Left lobe of liver (tissue), 2 donors: ENCODE results near the gene LRRC25. TPM values are rescaled to one million over a fixed set of nuclear protein-coding genes. Genes with fewer than 3 reads are reported as not detected.

Experiments used
- ATAC-seq: fragments of 200-7000 bp; cut with Tn5 transposase; one replicate; pipeline ENCODE4 v1.9.1; 2020; ENCODE audit warnings: mild to moderate bottlenecking, moderate library complexity
- DNase-seq: peaks from one replicate; pipeline ENCODE4 v3.0.0-alpha.2; 2020; ENCODE audit warnings: low spot score
- total RNA-seq: library from RNA; stranded (reverse); gene quantifications from one replicate; pipeline ENCODE4 v1.2.1, GENCODE V29; 2021
- donor health status: DM: no; HTN: no; CAD: no; lungs with moderate emphysema.
- donor health status: DM: no; HTN: yes; CAD: no.

The LRRC25 gene
- total RNA-seq, 1 donor from 2014 or later, result 2.2 TPM

- DNase-seq, result peak; percentile 72
- ATAC-seq, result peak; percentile 32
These were observed 39.5 kb upstream of the LRRC25 start for GRCh38 chr19:18436671-18437490.

DNA sequence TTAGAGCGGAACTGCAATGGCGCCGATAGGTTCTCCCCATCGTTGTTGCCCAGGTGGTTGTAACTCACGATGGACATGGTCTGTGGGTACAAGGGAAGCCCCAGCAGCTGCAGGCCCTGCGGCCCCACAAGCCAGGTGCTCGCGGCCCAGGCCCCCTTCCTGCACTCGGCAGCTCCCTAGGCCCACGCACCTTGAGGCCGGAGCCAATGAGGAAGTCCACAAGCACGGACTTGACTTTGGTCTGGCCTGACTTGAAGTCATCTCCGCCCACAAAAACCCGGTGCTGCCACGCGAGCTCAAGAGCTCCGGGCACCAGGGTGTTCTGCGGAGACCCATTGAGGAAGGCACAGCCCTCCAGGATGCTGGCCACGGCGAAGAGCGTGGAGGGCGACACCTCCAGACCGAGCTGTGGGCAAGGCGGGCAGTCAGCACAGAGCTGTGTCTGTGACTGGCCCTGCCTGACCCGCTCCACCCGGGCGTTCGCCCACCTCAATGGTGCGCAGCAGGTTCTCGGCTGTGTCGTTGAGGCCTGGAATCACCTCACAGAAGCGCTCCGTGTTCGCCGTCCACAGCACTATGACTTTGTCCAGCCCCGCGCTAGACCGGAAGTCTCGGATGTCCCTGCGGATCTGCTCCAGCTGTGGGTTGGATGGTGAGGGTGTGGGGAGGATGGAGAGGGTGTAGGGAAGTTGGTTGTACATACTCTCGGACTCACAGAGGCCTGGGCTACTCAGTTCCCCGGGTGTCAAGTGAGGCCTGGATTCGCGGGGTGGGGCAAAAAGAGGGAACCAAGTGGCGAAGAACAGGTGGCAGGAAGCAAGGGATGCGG, 38.6 kb upstream of the LRRC25 start:
- ATAC-seq (no peak), DNase-seq (no peak)

DNA sequence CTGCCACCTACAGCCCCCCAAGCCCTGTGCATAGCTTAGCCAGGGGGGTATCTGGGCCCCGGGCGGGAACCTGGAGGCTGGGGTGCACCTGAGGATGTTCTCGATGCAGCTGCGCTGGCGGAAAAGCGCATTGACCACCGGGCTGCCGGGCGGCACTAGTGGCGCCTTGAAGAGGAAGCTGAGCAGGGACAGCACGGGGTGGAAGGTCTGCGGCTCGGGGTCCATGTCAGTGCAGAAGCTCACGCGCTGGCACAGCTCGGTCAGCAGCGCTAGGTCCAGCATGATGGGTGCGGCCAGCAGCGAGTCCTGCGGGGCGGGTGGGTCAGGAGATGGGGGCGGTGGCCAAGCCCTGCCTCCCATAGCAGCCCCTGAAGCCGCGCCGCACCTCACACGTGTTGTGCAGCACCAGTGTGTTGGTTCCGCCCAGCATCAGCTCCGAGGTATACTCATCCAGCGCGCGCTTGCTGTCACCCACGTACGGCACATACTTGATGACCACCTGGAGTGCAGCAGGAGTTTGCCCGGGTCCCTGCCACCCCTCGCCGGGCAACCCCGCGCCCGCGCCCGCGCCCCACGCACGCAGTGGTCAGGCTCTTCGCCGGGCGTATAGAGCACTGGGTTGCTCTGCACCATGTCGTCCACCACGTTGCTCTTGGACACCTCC, 37.9 kb upstream of the LRRC25 start:
- ATAC-seq (no peak), DNase-seq (no peak)

GRCh38 chr19:18434411-18435175, 37.2 kb upstream of the LRRC25 start:
- DNase-seq, result no peak

GRCh38 chr19:18433735-18434398, 36.4 kb upstream of the LRRC25 start:
- ATAC-seq (no peak), DNase-seq (no peak)

More at GRCh38 chr19:18434411-18435175, 37.2 kb upstream of the LRRC25 start:
- no peak for ATAC-seq

GRCh38 chr19:18433015-18433691, 35.7 kb upstream of the LRRC25 start:
- no peak for DNase-seq
- no peak for ATAC-seq

GRCh38 chr19:18432275-18433014, 35.0 kb upstream of the LRRC25 start:
- ATAC-seq (no peak), DNase-seq (no peak)

GRCh38 chr19:18431351-18432197, 34.2 kb upstream of the LRRC25 start:
- ATAC-seq, result no peak
- no peak for DNase-seq

DNA sequence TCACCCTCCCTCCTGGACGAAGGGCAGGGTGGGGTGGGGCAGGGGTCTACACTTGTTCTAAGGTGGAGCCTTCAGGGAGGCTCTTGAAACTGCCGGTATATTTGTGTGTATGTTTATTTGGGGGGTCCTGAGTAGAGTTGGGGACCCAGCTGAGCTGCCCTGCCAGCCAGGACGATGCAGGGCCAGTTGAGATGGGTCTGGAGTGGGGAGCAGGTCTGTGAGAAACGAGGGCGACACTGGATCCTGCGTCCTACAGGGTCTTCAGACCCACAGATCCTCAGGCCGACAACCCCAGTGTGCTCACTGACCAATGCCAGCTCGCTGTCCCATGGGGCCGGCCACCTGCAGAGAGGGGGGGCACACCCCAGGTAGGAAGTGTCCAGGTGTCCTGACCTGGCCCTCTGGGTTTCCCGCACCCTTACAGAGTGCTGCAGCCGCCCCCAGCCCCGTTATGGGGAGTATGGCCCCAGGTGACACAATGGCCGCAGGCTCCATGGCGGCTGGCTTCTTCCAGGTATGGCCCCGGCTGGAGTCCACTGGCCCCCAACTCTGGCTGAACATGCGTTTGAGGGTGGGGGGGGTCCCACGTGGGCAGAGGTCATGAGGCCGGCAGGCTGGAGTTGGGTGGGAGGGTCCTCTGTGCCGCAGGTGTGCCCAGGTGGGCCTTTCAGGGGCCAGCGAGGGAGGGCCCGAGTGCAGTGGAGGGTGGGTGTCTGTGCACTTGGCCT, 33.2 kb upstream of the LRRC25 start:
- DNase-seq, result no peak
- ATAC-seq, result no peak

DNA sequence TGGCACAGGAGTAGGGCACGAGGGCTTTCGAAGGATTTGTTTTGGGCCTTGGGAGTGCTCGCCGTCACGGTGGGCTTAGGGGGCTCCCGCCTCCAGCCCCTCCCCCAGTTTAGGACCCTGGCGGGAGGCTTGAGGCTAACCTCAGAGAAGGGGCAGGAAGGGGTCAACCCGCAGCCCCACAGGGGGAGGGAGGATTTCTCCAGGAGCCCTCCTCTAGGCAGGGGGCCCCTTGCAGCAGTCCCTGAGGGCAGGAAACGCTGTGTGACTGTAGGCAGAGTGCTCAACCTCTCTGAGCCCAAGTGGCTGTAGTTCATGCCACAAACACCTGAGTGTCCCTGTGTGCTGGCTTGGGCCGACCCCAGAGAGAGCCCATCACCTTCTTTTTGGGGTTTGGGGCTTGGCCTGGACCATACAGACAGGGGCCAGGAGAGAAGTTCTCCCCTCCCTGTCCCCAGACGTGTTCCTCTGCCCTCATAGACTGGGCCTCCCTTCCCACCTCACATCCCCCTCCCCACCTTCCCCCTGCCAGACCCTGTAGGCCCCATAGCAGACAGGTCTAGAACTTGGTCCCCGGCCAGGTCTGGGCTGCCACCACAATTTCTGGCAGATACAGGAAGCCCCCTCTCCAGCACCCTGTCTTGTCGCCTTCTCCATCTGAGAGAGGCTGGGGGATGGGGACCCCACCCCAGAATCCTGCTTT, 32.4 kb upstream of the LRRC25 start:
- DNase-seq, result no peak
- no peak for ATAC-seq

DNA sequence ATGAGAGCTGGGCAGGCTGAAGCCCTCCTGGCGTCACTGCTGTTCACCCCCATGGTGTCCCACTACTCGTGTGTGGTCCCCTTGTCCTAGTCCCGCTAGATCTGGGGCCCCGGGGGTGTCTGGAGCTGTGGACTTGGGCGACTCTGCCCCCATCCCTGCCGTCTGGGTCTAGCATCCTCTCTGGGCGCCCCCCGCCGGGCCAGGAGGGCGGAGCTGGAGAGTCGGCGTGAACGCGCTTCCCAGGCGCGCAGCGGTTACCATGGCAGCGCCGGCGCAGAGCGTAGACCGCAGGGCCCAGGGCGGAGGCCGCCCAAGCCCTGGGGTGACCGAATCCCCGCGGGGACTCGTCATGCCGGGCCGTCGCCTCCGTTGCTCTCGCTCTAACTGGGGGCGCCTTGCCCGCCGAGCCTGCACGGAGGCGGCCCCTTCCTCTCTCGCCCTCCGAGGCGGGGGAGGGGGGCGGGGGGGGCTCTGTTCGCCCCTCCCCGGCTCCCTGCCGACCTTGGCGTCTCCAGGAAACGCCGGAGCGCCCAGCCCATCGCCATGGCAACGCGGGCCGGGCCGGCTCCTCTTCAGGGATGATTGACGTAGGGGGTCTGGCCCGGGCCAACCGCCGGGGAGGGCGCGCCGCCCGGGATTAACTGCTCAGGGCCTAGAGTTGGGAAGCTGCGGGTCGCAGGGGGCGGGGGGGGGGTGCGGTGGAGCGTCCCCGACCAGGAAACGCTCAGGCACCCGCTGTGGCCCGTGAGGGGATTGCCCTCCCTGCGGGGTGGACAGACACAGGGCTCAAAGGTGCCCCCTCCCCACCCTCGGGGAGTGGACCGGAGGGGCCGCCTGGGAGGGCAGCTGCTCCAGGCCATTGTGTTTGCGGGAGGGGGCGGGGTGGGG, 31.6 kb upstream of the LRRC25 start:
- DNase-seq (no peak), ATAC-seq (peak; percentile 32)

DNA sequence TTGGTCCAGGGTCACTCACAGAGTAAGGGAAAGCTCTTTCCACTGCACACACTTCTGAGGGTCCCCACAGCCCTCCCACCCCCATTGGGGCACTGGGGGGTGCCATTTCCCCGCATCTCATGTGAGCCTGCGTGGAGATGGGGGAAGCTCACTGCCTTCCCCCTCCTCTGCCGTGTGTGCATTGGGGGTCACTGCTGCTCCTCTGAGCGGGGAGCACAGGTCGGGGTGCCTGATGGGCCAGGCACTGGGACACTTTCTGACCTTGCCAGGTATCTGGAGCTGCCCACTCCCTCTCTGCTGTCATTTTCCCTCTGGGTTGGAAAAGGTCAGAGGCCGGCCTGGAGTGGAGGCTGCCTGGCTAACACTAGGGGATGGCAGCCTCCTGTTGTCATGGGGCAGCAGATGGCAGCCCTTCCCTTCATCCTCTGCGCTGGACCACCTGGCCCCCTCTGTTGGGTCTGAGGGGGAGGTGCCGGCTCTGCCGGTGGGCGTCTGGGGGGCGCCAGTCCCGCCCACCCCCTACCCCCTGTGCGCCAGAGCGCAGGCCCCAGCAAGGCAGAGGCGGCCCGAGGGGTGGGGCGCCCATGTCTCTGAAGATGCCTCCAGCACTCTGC, 30.9 kb upstream of the LRRC25 start:
- ATAC-seq (no peak), DNase-seq (no peak)

- ATAC-seq (no peak), DNase-seq (no peak)
These were observed 30.3 kb upstream of the LRRC25 start for GRCh38 chr19:18427743-18428113.

GRCh38 chr19:18427080-18427742, 29.8 kb upstream of the LRRC25 start:
- DNase-seq (no peak), ATAC-seq (no peak)

- no peak for DNase-seq
- ATAC-seq, result no peak
These were observed 29.0 kb upstream of the LRRC25 start for GRCh38 chr19:18426416-18426767.
